Measurements from ENCODE around the gene VRK3.
"Not testable (repeated sequence)": the region's sequence is repeated elsewhere in the genome, so short reads cannot be mapped to it uniquely, and the experiment has no call there.

The VRK3 gene

DNA sequence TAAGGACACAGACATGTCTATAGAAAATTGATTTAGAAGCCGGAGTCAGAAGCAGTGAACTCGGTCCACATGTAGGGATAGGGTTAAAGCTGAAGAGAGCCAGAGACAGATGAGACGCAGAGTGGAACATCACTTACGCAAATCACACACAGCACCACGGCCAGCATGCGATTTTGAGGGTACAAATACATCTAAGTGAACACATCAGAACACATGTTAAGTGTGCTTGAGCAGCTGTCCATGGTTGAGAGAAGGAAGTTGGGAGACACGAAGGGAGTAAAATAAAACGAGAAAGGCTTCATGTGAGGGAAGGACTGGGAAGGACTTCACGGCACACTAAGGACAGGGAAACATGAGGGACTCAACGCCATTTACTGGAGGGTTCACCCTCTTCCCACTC lies 38.8 kb downstream of the VRK3 start:
- no peak for DNase-seq

GRCh38 chr19:49985871-49986270 lies 39.3 kb downstream of the VRK3 start:
- DNase-seq = peak; percentile 8

- DNase-seq = no peak
These were observed 40.7 kb downstream of the VRK3 start for GRCh38 chr19:49984491-49984890.

DNA sequence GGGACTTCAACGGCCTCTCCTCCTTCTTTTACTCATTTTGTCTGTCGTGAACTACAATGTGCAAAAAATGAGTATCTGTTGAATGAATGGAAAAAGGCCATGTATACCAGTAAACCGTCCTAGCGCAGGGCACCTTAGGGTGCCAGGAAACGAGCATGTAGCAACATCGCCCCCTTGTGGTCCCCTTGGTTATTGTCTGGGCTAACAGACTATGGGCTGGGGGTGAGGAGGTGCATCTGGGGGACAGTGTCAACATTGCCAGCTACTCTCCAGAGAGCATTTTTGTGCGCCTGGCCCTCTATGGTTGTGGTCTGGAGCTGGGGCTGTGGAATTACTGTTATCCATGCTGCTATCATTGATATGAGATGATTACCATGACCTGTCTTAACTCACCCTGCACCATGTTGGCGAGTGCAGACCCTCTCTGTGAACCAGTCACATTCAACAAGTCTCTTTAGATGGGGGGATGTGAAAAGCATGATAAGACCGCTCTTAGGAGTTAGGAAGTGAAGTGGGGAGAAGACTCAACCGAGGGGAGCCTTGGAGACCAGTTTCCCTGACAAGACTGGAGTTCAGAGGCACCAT lies 41.4 kb downstream of the VRK3 start:
- peak; percentile 74 for DNase-seq

GRCh38 chr19:49981603-49982593 lies 43.3 kb downstream of the VRK3 start:
- DNase-seq = no peak

GRCh38 chr19:49978324-49978723 lies 46.8 kb downstream of the VRK3 start:
- no peak for DNase-seq

DNA sequence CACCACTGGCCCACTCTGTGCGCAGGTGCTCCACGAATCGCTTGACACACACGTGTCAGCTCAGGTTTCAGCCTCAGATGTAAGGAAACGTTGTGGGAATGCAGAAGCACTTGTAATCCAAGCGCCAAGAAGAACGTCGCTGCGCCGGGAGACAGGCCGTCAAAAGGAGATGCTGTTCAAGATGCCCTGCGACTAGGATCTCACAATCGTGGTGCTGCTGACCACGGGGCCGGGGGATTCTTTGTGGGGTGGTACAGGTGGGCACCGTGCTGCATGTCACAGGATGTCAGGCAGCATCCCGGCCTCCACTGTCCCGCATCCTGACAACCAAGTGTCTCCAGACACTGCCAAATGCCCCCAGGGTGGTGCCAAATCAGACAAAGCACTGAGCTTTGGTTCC lies 47.3 kb downstream of the VRK3 start:
- no peak for DNase-seq

- no peak for DNase-seq
These were observed 48.1 kb downstream of the VRK3 start for GRCh38 chr19:49977076-49977475.

DNA sequence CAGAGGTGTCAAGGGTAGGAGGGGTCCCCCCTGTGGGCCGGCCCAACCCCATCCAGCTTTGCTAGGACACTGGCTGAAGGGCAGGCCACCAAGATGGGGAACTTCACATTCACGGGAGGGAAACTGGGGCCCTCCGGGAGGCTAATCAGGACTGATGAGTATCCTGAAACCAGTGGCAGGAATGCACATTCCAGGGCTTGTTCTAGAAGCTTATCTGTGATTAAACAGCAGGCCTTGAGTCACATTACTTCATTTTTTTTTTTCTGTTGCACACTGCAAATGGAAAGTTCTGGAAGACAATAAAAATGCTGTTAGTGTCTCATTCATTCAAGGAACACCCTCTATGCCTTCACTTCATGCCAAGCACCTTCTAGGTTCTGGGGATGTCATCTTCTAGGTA lies 48.7 kb downstream of the VRK3 start:
- no peak for DNase-seq

DNA sequence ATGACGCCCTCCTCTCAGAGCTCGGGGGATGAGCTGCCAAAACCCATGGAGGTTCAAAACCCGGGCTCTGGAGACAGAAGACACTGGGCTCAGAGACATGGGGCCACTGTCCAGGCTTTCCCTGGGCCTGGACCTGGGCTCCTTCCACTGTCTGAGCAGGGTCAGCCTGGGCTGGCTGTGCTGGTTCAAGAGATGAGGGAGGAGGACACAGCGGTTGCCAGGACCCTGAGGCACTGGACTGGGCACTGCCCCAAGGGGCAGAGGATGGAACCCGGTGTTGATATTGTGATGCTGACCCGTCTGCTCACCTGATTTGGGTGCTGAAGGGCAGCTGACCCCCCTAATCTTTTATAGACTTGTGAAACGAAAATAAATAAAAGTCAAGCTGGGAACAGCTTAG lies 50.1 kb downstream of the VRK3 start:
- no peak for DNase-seq

DNA sequence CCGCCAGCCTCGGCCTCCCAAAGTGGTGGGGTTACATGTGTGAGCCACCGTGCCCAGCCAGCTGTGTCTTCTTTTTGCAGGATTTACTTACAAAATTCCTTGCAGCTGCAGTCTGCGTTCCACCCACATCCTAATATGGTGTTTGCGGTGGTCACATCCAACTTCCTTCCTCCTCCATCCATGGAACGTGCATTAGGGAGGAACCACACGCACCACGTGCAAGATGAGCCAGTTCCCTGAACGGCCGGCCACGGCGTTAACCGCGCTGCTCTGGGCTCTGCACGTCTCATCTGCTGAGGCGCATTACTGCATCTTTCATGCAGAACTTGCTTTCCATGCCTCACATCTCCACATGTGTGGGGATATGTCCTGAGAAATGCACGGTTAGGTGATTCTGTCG lies 51.2 kb downstream of the VRK3 start:
- peak; percentile 96 for DNase-seq

GRCh38 chr19:49972841-49973240 lies 52.3 kb downstream of the VRK3 start:
- no peak for DNase-seq

- no peak for DNase-seq
These were observed 53.2 kb downstream of the VRK3 start for GRCh38 chr19:49971991-49972411.

GRCh38 chr19:49969355-49969754 lies 55.8 kb downstream of the VRK3 start:
- peak; percentile 87 for DNase-seq

GRCh38 chr19:49968279-49968922 lies 56.8 kb downstream of the VRK3 start:
- DNase-seq = peak; percentile 98

DNA sequence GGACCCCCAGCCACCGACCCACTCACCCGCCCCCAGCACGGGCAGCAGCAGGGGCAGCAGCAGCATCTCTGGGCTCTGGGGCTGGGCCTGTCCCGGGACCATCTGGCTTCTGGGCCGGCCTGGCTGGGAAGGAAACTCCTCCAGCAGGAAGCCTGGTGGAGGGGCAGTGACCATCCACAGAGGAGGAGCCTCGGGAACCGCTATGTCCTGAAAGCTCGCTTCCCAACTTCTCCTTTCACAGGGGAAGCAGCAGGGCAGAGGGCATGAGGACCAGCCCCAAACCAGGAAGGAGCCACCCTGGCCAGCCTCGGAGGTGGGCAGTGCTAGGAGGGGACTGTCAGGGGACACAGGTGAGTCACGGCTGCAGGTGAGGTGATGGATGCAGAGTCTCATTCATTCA lies 64.2 kb downstream of the VRK3 start, which contains the start of gene SIGLEC11:
SIGLEC11 (minus strand) TSS at position 193 of the 400 bp plus-strand sequence; CDS start at position 102, 91 bp downstream.
- DNase-seq = peak; percentile 43

- not testable (repeated sequence) for DNase-seq
These were observed 65.3 kb downstream of the VRK3 start for GRCh38 chr19:49959892-49960291.

DNA sequence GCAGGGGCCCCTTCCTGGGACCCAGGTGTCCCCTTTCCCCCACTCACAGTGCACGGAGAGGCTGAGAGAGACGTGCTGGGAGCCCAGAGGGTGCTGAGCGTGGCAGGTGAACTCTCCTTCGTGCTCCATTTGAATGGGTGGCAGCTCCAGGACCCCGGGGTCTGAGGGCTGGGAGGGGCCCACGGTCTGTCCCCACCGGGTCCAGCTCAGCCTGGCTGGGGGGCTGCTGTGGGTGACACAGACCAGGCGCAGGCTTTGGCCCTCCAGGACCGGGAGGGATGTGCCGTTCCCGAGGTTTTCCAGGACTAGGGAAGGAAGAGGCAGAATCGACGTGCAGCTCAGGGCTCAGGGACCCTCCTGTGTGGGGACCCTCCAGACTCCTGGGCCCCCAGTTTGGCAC lies 66.6 kb downstream of the VRK3 start:
- not testable (repeated sequence) for DNase-seq

GRCh38 chr19:49958144-49958543 lies 67.0 kb downstream of the VRK3 start:
- not testable (repeated sequence) for DNase-seq

DNA sequence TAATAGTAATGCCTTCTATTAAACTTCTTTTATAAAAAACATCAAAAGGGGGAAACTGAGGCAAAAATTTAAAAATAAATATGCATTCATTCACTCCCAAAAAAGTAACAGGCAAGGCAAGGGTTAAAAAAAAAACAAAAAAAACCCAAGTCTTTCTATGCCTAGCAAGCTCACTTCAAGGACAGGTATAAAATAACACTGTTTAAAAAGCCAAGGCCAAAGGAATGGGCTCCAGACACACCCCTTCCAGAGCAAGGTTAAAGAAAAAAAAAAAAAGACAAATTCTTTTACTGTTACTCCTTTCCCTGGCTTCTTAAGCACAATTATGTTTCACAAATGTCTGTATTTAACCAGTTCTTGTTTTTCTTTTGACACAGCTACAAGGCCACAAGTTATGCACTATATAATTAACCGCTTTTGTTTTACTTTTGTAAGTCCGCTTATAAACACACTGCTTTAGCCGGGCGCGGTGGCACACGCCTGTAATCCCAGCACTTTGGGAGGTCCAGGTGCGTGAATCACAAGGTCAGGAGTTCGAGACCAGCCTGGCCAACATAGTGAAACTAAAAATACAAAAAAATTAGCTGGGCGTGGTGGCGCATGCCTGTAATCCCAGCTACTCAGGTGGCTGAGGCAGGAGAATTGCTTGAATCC lies 67.8 kb downstream of the VRK3 start:
- no peak for DNase-seq

DNA sequence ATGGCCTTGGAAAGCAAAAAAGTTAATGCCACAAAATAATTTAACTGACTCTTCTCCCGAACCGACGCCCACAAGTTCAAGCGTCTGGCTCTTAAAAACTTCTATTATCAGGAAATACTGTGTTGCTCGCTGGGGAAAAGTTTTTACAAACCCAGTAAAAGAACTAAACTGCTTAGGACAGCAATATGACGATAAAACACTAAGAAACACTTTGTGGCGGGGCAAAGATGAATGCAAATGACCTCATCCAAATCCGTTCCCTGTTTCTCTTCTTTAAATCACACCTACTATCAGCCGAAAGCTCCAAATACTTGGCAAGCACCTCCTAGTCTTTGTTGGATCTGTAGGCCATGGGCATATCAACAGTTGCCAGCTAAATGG lies 69.1 kb downstream of the VRK3 start:
- DNase-seq = no peak

DNA sequence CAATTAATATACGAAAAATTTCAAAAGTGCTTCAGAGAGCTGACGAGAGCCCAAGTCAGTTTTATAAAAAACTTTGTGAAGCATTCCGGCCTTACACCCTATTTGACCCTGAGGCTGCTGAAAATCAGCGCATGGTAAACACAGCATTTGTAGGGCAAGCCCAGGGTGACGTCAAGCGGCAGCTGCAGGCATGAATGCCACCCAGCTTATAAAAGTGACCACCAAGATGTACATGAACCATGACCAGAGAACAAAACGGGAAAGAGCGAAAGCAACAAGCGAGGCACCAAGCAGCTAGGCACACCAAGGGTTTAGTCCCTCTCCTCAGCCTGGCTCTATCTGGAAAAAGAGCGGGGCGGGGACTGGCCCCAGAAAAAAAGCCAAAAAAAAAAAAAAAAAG lies 70.2 kb downstream of the VRK3 start:
- no peak for DNase-seq
